A549 (cell line): Measurements from ENCODE around the gene ZNF618. TPM values are rescaled to one million over a fixed set of nuclear protein-coding genes. Genes with fewer than 3 reads are reported as not detected.

Source experiments
- ATAC-seq, 2 experiments: fragments of 200-7000 bp in 1 of 2; fragments of >200 bp in 1 of 2; cut with Nextera tagmentation in 1 of 2; cut with Tn5 transposase in 1 of 2; 3 replicates each; pipeline versions ENCODE4 v1.8.0 to v1.9.1; 2018 to 2020; ENCODE audit warnings: mild to moderate bottlenecking in 1 of 2, moderate library complexity in 1 of 2
- CTCF ChIA-PET: fragments of 300-600 bp; sonication (Branson Sonifier 250); formaldehyde crosslinking; extraction: SDS; loops from one replicate; lab custom pipeline; 2021; ENCODE audit warnings: antibody characterized with exemption, inconsistent platforms; lab: Yijun Ruan, JAX
- POLR2A ChIA-PET: fragments of 350-600 bp; formaldehyde crosslinking; extraction: SDS; loops from one replicate; lab custom pipeline; 2021; ENCODE audit warnings: antibody characterized with exemption, inconsistent platforms; lab: Yijun Ruan, JAX
- DNase-seq, 2 experiments: peaks; one replicate each; pipeline versions ENCODE4 v3.0.0 to v3.0.0-alpha.2; 2011 to 2016; ENCODE audit warnings: low read depth in 1 of 2, low spot score in 1 of 2
- FAIRE-seq: peaks from 2 replicates; lab custom pipeline; 2011; peaks lifted over from hg19 to GRCh38; lab: Jason Lieb, UNC
- H3K27ac ChIP-seq, 2 experiments: fragments of >200 bp; sonication (Bioruptor Twin); formaldehyde crosslinking; 3 replicates each; pipeline ENCODE4 v1.5.1; 2016 to 2017
- H3K4me1 ChIP-seq: fragments of >200 bp; sonication (Bioruptor Twin); formaldehyde crosslinking; 3 replicates; pipeline ENCODE4 v1.6.1; 2016
- H3K4me2 ChIP-seq: fragments of >200 bp; sonication (Bioruptor Twin); formaldehyde crosslinking; 3 replicates; pipeline ENCODE4 v1.6.1; 2016
- H3K4me3 ChIP-seq: fragments of >200 bp; sonication (Bioruptor Twin); formaldehyde crosslinking; 3 replicates; pipeline ENCODE4 v1.5.1; 2016
- H3K9me3 ChIP-seq: fragments of >200 bp; sonication (Bioruptor Twin); formaldehyde crosslinking; 3 replicates; pipeline ENCODE4 v1.6.1; 2016
- CHD4 ChIP-seq: fragments of 200-600 bp; sonication (generic); IDR thresholded peaks from 2 replicates; pipeline ENCODE4 v1.6.1; 2016; ENCODE audit warnings: antibody characterized with exemption, mild to moderate bottlenecking, borderline replicate concordance
- CTCF ChIP-seq: fragments of >200 bp; sonication (Bioruptor Twin); formaldehyde crosslinking; IDR thresholded peaks from 3 replicates; pipeline ENCODE4 v1.5.1; 2016
- EHMT2 ChIP-seq: fragments of 200-600 bp; sonication (generic); IDR thresholded peaks from 2 replicates; pipeline ENCODE4 v1.6.1; 2016; ENCODE audit warnings: antibody characterized with exemption, low read depth, mild to moderate bottlenecking, moderate library complexity
- ESRRA ChIP-seq: fragments of 150-350 bp; IDR thresholded peaks from 2 replicates; pipeline ENCODE4 v1.6.1; 2014; ENCODE audit warnings: mild to moderate bottlenecking, low read length, borderline replicate concordance
- FOSL2 ChIP-seq, 2 experiments: fragments of 450-650 bp in 1 of 2; fragments of >200 bp in 1 of 2; sonication (Bioruptor Twin) in 1 of 2; formaldehyde crosslinking; IDR thresholded peaks; 2 replicates each; pipeline versions ENCODE4 v1.5.0 to v1.6.1; 2016 to 2020; ENCODE audit warnings: mild to moderate bottlenecking in 1 of 2, moderate library complexity in 1 of 2
- HEYL ChIP-seq: fragments of 250-450 bp; sonication (Bioruptor Pico); IDR thresholded peaks from 2 replicates; pipeline ENCODE4 v1.8.0; 2021; ENCODE audit warnings: mild to moderate bottlenecking, moderate library complexity
- HOXB5 ChIP-seq: fragments of 250-450 bp; sonication (Bioruptor Pico); IDR thresholded peaks from 2 replicates; pipeline ENCODE4 v1.5.0; 2020; ENCODE audit warnings: mild to moderate bottlenecking, moderate library complexity
- JUN ChIP-seq, 2 experiments: fragments of >200 bp; sonication (Bioruptor Twin); formaldehyde crosslinking; IDR thresholded peaks; 2 replicates in 1 of 2; 3 replicates in 1 of 2; pipeline ENCODE4 v1.6.1; 2016 to 2017
- MAFK ChIP-seq: fragments of 450-650 bp; IDR thresholded peaks from 2 replicates; pipeline ENCODE4 v1.6.1; 2014; ENCODE audit not compliant: partially characterized antibody
- MAZ ChIP-seq: fragments of 150-350 bp; IDR thresholded peaks from 2 replicates; pipeline ENCODE4 v1.6.1; 2014; ENCODE audit warnings: antibody characterized with exemption, low read depth, low read length, borderline replicate concordance
- NR3C1 ChIP-seq: fragments of >200 bp; sonication (Bioruptor Twin); formaldehyde crosslinking; IDR thresholded peaks from 3 replicates; pipeline ENCODE4 v1.6.1; 2017
- POLR2A ChIP-seq: IDR thresholded peaks from 2 replicates; pipeline ENCODE4 v1.6.1; 2012; ENCODE audit warnings: mild to moderate bottlenecking, low read length
- RARB ChIP-seq: fragments of 250-450 bp; sonication (Bioruptor Pico); IDR thresholded peaks from 2 replicates; pipeline ENCODE4 v1.8.0; 2021; ENCODE audit warnings: mild to moderate bottlenecking, moderate library complexity
- RNF2 ChIP-seq: fragments of 200-600 bp; sonication (generic); IDR thresholded peaks from 2 replicates; pipeline ENCODE4 v1.6.1; 2016; ENCODE audit warnings: low read depth, mild to moderate bottlenecking, antibody characterized with exemption, moderate library complexity, borderline replicate concordance
- TP53 ChIP-seq: fragments of 250-450 bp; sonication (Bioruptor Pico); IDR thresholded peaks from 2 replicates; pipeline ENCODE4 v1.5.0; 2021; ENCODE audit warnings: mild to moderate bottlenecking, moderate library complexity
- ZC3H11A ChIP-seq: fragments of 450-650 bp; IDR thresholded peaks from 2 replicates; pipeline ENCODE4 v1.6.1; 2014; ENCODE audit warnings: antibody characterized with exemption, mild to moderate bottlenecking
- ZNF302 ChIP-seq: fragments of 250-450 bp; sonication (Bioruptor Pico); IDR thresholded peaks from 2 replicates; pipeline ENCODE4 v1.9.0; 2021; ENCODE audit warnings: inconsistent platforms, mild to moderate bottlenecking, moderate library complexity
- ZSCAN20 ChIP-seq: fragments of 250-450 bp; sonication (Bioruptor Pico); IDR thresholded peaks from 2 replicates; pipeline ENCODE4 v1.8.0; 2022; ENCODE audit warnings: mild to moderate bottlenecking, moderate library complexity
- WGBS: methylation state at CpG from one replicate; pipeline ENCODE4 v1.1.6; 2017; ENCODE audit errors: missing lambda C conversion rate; 5-methylcytosine and 5-hydroxymethylcytosine counted together
- polyA plus RNA-seq, 4 experiments: library from polyadenylated mRNA; depleted of rRNA in 3 of 4; stranded (reverse); fragments of >200 nt; fragmentation: RNase III in 1 of 4; extraction: RNeasy Plus Mini Kit Qiagen cat#74134 plus additional on column Dnase treatment in 1 of 4; gene quantifications; 2 replicates in 3 of 4; 3 replicates in 1 of 4; pipeline ENCODE4 v1.2.3, GENCODE V29; 2011 to 2017
- TF ChIP-seq, protein P1 (sequence below): IDR thresholded peaks from 2 replicates; pipeline ENCODE4 v1.6.1; 2012
- TF ChIP-seq, protein P2 (sequence below): fragments of 250-450 bp; sonication (Bioruptor Pico); IDR thresholded peaks from 2 replicates; pipeline ENCODE4 v1.5.0; 2020; ENCODE audit warnings: low read depth, mild to moderate bottlenecking, moderate library complexity
- TF ChIP-seq, protein P3 (sequence below): fragments of 450-650 bp; IDR thresholded peaks from 2 replicates; pipeline ENCODE4 v1.6.1; 2014; ENCODE audit warnings: antibody characterized with exemption
- TF ChIP-seq, protein P4 (sequence below): IDR thresholded peaks from 2 replicates; pipeline ENCODE4 v1.6.1; 2012

ZNF618 gene
- polyA plus RNA-seq, 2 of the 4 experiments (the other 2 are of a cell fraction), result 9.0 to 10.0 TPM

- peaks cover 40% of the 10 kb centered on the region for H3K4me1 ChIP-seq
- POLR2A ChIA-PET, result no interaction called here
- FAIRE-seq (no peak), ATAC-seq (no peak), DNase-seq (no peak)
- H3K27ac ChIP-seq, result peak overlapping the region in 1 of 2 experiments; percentile 91; a peak in 2 of 6 replicates
- TF ChIP-seq FOSL2 (IDR thresholded peaks at IDR 0.05), result no peak
- TF ChIP-seq FOSL2 (CRISPR knock-in tag; IDR thresholded peaks at IDR 0.05), result 0 out of 2 replicates have a peak, but pooled peaks have one; percentile 7
- no peak for TF ChIP-seq RARB (CRISPR knock-in tag)
- no peak for TF ChIP-seq HOXB5
- TF ChIP-seq EHMT2, result no peak
- CTCF ChIA-PET, result interaction anchor here (0.6 to 3.5 kb wide), 7 partner anchors 10 to 581 kb away, joined by 3 to 29 read pairs (median 7); partner anchors contain the start of gene COL27A1
- peak overlapping the region; percentile 99; the same call in 1 of the 3 replicates for H3K4me2 ChIP-seq
- 95% methylated on average over 1 of the region's 1 CpG for WGBS
- H3K9me3 ChIP-seq, result peaks cover 29% of the 10 kb centered on the region
- H3K4me3 ChIP-seq, result no peak overlapping the region
These were observed 224.4 kb downstream of the ZNF618 start for GRCh38 chr9:114100536-114100935.

DNA sequence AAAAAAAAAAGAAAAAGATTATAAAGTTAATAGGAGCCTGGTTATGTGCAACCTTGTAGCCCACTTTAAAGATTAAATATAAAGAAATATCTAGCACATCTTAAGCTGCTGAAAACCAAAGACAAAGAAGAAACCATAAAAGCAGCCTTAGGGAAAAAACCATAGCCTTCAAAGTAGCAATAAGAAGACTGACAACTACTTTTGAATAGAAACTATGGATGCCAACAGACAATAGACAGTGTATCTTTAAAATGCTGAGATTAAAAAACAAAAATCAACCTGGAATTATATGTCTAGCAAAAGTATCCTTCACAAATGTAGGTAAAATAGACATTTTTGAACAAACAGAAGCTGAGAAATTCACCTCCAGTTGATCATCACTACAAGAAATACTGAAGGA is 226.4 kb downstream of the ZNF618 start:
- Histone ChIP-seq H3K4me2 (no peak overlapping the region), H3K4me1 (peaks cover 36% of the 10 kb centered on the region), H3K27ac (no peak overlapping the region), H3K9me3 (peaks cover 29% of the 10 kb centered on the region), H3K4me3 (no peak overlapping the region)
- POLR2A ChIA-PET, result no interaction called here
- no peak for FAIRE-seq
- no peak for ATAC-seq
- CTCF ChIA-PET, result interaction anchor here (1.3 to 3.5 kb wide), 4 partner anchors 20 to 188 kb away, joined by 3 to 16 read pairs (median 10); partner anchors contain the start of gene COL27A1
- no peak for DNase-seq
- TF ChIP-seq TP53 (CRISPR knock-in tag), result no peak
- TF ChIP-seq, protein P1, sequence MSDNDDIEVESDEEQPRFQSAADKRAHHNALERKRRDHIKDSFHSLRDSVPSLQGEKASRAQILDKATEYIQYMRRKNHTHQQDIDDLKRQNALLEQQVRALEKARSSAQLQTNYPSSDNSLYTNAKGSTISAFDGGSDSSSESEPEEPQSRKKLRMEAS, result no peak
- TF ChIP-seq, protein P2, sequence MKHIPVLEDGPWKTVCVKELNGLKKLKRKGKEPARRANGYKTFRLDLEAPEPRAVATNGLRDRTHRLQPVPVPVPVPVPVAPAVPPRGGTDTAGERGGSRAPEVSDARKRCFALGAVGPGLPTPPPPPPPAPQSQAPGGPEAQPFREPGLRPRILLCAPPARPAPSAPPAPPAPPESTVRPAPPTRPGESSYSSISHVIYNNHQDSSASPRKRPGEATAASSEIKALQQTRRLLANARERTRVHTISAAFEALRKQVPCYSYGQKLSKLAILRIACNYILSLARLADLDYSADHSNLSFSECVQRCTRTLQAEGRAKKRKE (CRISPR knock-in tag), result no peak

DNA sequence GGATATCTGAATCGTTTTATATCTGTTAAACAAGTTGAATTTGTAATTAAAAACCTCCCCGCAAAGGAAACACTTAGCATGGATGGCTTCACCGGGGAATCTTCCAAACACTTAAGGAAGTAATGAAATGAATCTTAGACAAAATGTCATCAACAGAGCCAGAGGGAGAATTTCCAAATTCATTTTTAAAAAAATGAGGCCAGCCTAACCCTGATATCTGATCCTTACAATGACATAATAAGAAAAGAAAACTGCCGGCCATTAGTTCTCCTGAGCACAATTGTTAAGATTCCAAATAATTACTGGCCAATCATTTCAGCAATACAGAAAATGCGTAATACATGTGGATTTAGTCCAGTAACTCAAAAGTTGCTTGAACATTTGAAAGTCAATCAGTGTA is 229.1 kb downstream of the ZNF618 start:
- H3K4me2 ChIP-seq, result peak overlapping the region; percentile 51
- no peak for TF ChIP-seq HOXB5
- no peak for TF ChIP-seq ZNF302 (CRISPR knock-in tag)
- TF ChIP-seq ESRRA, result no peak
- TF ChIP-seq, protein P3, sequence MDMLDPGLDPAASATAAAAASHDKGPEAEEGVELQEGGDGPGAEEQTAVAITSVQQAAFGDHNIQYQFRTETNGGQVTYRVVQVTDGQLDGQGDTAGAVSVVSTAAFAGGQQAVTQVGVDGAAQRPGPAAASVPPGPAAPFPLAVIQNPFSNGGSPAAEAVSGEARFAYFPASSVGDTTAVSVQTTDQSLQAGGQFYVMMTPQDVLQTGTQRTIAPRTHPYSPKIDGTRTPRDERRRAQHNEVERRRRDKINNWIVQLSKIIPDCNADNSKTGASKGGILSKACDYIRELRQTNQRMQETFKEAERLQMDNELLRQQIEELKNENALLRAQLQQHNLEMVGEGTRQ, result no peak
- TF ChIP-seq CTCF, result no peak
- no peak for TF ChIP-seq JUN (IDR thresholded peaks at IDR 0.05)
- TF ChIP-seq, protein P2 (CRISPR knock-in tag), result no peak
- TF ChIP-seq CHD4, result no peak
- TF ChIP-seq MAFK, result no peak
- no peak for TF ChIP-seq POLR2A
- TF ChIP-seq FOSL2 (IDR thresholded peaks at IDR 0.05), result no peak
- no peak for TF ChIP-seq FOSL2 (CRISPR knock-in tag; IDR thresholded peaks at IDR 0.05)
- no peak for TF ChIP-seq ZSCAN20 (CRISPR knock-in tag)
- no peak for TF ChIP-seq RNF2
- TF ChIP-seq HEYL (CRISPR knock-in tag), result no peak
- no peak for TF ChIP-seq NR3C1
- TF ChIP-seq, protein P4, sequence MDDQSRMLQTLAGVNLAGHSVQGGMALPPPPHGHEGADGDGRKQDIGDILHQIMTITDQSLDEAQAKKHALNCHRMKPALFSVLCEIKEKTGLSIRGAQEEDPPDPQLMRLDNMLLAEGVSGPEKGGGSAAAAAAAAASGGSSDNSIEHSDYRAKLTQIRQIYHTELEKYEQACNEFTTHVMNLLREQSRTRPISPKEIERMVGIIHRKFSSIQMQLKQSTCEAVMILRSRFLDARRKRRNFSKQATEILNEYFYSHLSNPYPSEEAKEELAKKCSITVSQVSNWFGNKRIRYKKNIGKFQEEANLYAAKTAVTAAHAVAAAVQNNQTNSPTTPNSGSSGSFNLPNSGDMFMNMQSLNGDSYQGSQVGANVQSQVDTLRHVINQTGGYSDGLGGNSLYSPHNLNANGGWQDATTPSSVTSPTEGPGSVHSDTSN, result no peak
- no peak for TF ChIP-seq TP53 (CRISPR knock-in tag)
- no peak for TF ChIP-seq MAZ
- no peak for TF ChIP-seq ZC3H11A
- TF ChIP-seq, all 56 proteins: peak for 0
- H3K27ac ChIP-seq, result no peak overlapping the region
- FAIRE-seq (no peak), DNase-seq (no peak), ATAC-seq (no peak)
- H3K9me3 ChIP-seq, result peaks cover 29% of the 10 kb centered on the region
- WGBS, result 27% methylated on average over 5 of the region's 5 CpGs
- POLR2A ChIA-PET, result no interaction called here
- no peak overlapping the region for H3K4me3 ChIP-seq
- H3K4me1 ChIP-seq, result peaks cover 32% of the 10 kb centered on the region
- CTCF ChIA-PET, result interaction anchor here (4.2 to 6.7 kb wide), 6 partner anchors 10 to 188 kb away, joined by 54 to 216 read pairs (median 120); partner anchors contain the start of genes AMBP and COL27A1
